ENCODE results near the gene RNASEH2A. TPM values are rescaled to one million over a fixed set of nuclear protein-coding genes. Genes with fewer than 3 reads are reported as not detected.

Gene RNASEH2A
- total and polyA plus RNA-seq, 2 of the 13 experiments (the other 11 are each of a cell fraction or from before 2014, with no cell fraction given): 25.1 to 35.8 TPM

GRCh38 chr19:12774588-12775555 is 31.5 kb upstream of the RNASEH2A start, which contains the start of gene HOOK2 (continued):
- TF ChIP-seq ZNF280B (CRISPR knock-in tag; IDR thresholded peaks at IDR 0.05; ENCODE audit: borderline replicate concordance) (peak; percentile 35; the same call in 1 of the 2 replicates), CSRNP2 (CRISPR knock-in tag; conservative IDR thresholded peaks at IDR 0.05; ENCODE audit: low read depth) (no peak), ZSCAN21 (CRISPR knock-in tag; IDR thresholded peaks at IDR 0.05; ENCODE audit: borderline replicate concordance) (peak; percentile 54; the same call in 1 of the 2 replicates), ZNF777 (CRISPR knock-in tag; IDR thresholded peaks at IDR 0.05) (no peak), ZNF761 (CRISPR knock-in tag; conservative IDR thresholded peaks at IDR 0.05) (no peak), ZNF891 (CRISPR knock-in tag; IDR thresholded peaks at IDR 0.05) (peak; percentile 77; the same call in 1 of the 2 replicates), ZBTB3 (CRISPR knock-in tag; IDR thresholded peaks at IDR 0.05; ENCODE audit: borderline replicate concordance, low read depth) (no peak), ZBTB21 (CRISPR knock-in tag; IDR thresholded peaks at IDR 0.05) (no peak), HOXA5 (CRISPR knock-in tag; IDR thresholded peaks at IDR 0.05) (0 out of 2 replicates have a peak, but pooled peaks have one; percentile 15), ZEB1 (IDR thresholded peaks at IDR 0.05; ENCODE audit: insufficient replicate concordance, low read depth) (peak; percentile 96), ARNT (IDR thresholded peaks at IDR 0.05) (no peak), ATM (IDR thresholded peaks at IDR 0.05; ENCODE audit: borderline replicate concordance) (no peak), ZHX2 (IDR thresholded peaks at IDR 0.05; ENCODE audit: low read depth) (0 out of 2 replicates have a peak, but pooled peaks have one; percentile 28), ZHX2 (CRISPR knock-in tag; IDR thresholded peaks at IDR 0.05; ENCODE audit: borderline replicate concordance) (no peak), MEIS1 (CRISPR knock-in tag; IDR thresholded peaks at IDR 0.05; ENCODE audit: borderline replicate concordance) (0 out of 2 replicates have a peak, but pooled peaks have one; percentile 61), FOXP1 (IDR thresholded peaks at IDR 0.05) (no peak), FOXP1 (CRISPR knock-in tag; IDR thresholded peaks at IDR 0.05) (no peak), ZNF589 (CRISPR knock-in tag; conservative IDR thresholded peaks at IDR 0.05) (no peak), GFI1 (CRISPR knock-in tag; IDR thresholded peaks at IDR 0.05; ENCODE audit: borderline replicate concordance) (no peak)
